GM12891 (cell line): ENCODE data around the gene LARP6.

Source experiments
- PAX5 ChIP-seq: IDR thresholded peaks from 2 replicates; pipeline ENCODE4 v1.6.1; 2011; ENCODE audit warnings: low read length, moderate library complexity, mild to moderate bottlenecking; ENCODE audit not compliant: insufficient read depth, severe bottlenecking
- POLR2A ChIP-seq: IDR thresholded peaks from 2 replicates; pipeline ENCODE4 v1.6.1; 2011; ENCODE audit warnings: low read depth, low read length, control low read depth
- POLR2AphosphoS5 ChIP-seq: IDR thresholded peaks from 2 replicates; pipeline ENCODE4 v1.6.1; 2011; ENCODE audit warnings: low read depth, low read length, control low read depth
- POU2F2 ChIP-seq: IDR thresholded peaks from 2 replicates; pipeline ENCODE4 v1.6.1; 2011; ENCODE audit warnings: low read depth, mild to moderate bottlenecking, control low read depth, low read length, moderate library complexity
- SPI1 ChIP-seq: IDR thresholded peaks from 2 replicates; pipeline ENCODE4 v1.6.1; 2011; ENCODE audit warnings: low read depth, low read length, control low read depth
- TAF1 ChIP-seq: IDR thresholded peaks from 2 replicates; pipeline ENCODE4 v1.6.1; 2011; ENCODE audit warnings: low read depth, low read length, control low read depth

- no peak for TF ChIP-seq POLR2A
- TF ChIP-seq POLR2AphosphoS5, result no peak
- TF ChIP-seq PAX5, result no peak
- TF ChIP-seq SPI1, result no peak
- TF ChIP-seq TAF1, result no peak
- no peak for TF ChIP-seq POU2F2
These were observed 18.1 kb downstream of the LARP6 start for GRCh38 chr15:70835841-70836240.
